GF-D8 (cell line): Measurements from ENCODE around the gene TSGA10IP.

Experiments
- DNase-seq: peaks from one replicate; lab custom pipeline; 2025; lab: John Stamatoyannopoulos, UW

The TSGA10IP gene

GRCh38 chr11:66008095-66008467 is 62.8 kb downstream of the TSGA10IP start:
- no peak for DNase-seq

- DNase-seq: peak; percentile 5
Measured at GRCh38 chr11:66008468-66009101, 63.3 kb downstream of the TSGA10IP start.
